Muscle layer of duodenum (tissue), 2 donors: Measurements from ENCODE around the gene ANKRD39.

Experiments used
- H3K27ac ChIP-seq: one replicate; pipeline ENCODE4 v1.7.0; 2013; ENCODE audit warnings: mild to moderate bottlenecking, low read length
- H3K27me3 ChIP-seq: one replicate; pipeline ENCODE4 v1.7.0; 2013; ENCODE audit warnings: low read depth, mild to moderate bottlenecking, control low read depth, low read length
- H3K36me3 ChIP-seq, 2 donors: one replicate each; pipeline ENCODE4 v1.7.0; 2013; ENCODE audit warnings: low read length in 2 of 2, control low read depth in 1 of 2, mild to moderate bottlenecking in 1 of 2; ENCODE audit not compliant: insufficient read depth in 2 of 2, control insufficient read depth in 1 of 2
- H3K4me1 ChIP-seq, 2 donors: one replicate each; pipeline ENCODE4 v1.7.0; 2013; ENCODE audit warnings: low read length in 2 of 2, mild to moderate bottlenecking in 2 of 2, control low read depth in 1 of 2, moderate library complexity in 1 of 2; ENCODE audit not compliant: insufficient read depth in 2 of 2, control insufficient read depth in 1 of 2
- H3K4me3 ChIP-seq, 2 donors: one replicate each; pipeline ENCODE4 v1.7.0; 2013; ENCODE audit warnings: low read length in 2 of 2, low read depth in 1 of 2, mild to moderate bottlenecking in 1 of 2
- H3K9me3 ChIP-seq, 2 donors: one replicate each; pipeline ENCODE4 v1.7.0; 2013; ENCODE audit warnings: low read length in 2 of 2, control low read depth in 1 of 2, mild to moderate bottlenecking in 1 of 2; ENCODE audit not compliant: control insufficient read depth in 1 of 2
- donor health status: healthy.

ANKRD39 gene

GRCh38 chr2:96877631-96878092 lies 19.8 kb upstream of the ANKRD39 start:
- Histone ChIP-seq H3K9me3 (no peaks in the 10 kb centered on the region), H3K4me3 (no peak overlapping the region), H3K27ac (no peak overlapping the region), H3K4me1 (peaks cover 6 to 14% of the 10 kb centered on the region in 2 donors), H3K36me3 (no peaks in the 10 kb centered on the region), H3K27me3 (no peaks in the 10 kb centered on the region)

DNA sequence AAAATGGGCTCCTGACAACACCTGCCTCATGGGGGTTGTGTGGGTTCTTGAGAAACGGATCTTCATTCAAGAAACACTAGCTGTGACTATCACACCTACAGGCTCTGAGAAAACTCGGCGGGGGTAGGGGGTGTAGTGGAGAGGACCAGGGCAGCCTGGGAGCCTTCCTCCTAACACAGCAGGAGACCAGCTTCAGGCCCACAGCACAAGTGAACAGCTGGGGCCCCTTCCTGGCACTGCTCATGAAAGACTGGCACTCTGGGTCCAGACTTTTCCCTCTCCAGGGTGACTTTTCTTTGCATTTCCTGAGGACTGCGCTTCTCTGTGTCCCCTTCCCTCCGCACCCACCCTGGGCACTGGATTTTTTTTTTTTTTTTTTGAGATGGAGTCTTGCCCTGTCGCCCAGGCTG lies 19.2 kb upstream of the ANKRD39 start:
- Histone ChIP-seq H3K4me3 (no peak overlapping the region), H3K27me3 (no peaks in the 10 kb centered on the region), H3K27ac (no peak overlapping the region), H3K36me3 (no peaks in the 10 kb centered on the region), H3K9me3 (no peaks in the 10 kb centered on the region), H3K4me1 (peaks cover 6 to 14% of the 10 kb centered on the region in 2 donors)

- H3K27me3 ChIP-seq: no peaks in the 10 kb centered on the region
- H3K4me3 ChIP-seq: no peak overlapping the region
- no peaks in the 10 kb centered on the region for H3K9me3 ChIP-seq
- H3K36me3 ChIP-seq: no peaks in the 10 kb centered on the region
- peaks cover 6 to 14% of the 10 kb centered on the region in 2 donors for H3K4me1 ChIP-seq
- H3K27ac ChIP-seq: no peak overlapping the region
Observed at GRCh38 chr2:96876269-96877041, 18.6 kb upstream of the ANKRD39 start.

DNA sequence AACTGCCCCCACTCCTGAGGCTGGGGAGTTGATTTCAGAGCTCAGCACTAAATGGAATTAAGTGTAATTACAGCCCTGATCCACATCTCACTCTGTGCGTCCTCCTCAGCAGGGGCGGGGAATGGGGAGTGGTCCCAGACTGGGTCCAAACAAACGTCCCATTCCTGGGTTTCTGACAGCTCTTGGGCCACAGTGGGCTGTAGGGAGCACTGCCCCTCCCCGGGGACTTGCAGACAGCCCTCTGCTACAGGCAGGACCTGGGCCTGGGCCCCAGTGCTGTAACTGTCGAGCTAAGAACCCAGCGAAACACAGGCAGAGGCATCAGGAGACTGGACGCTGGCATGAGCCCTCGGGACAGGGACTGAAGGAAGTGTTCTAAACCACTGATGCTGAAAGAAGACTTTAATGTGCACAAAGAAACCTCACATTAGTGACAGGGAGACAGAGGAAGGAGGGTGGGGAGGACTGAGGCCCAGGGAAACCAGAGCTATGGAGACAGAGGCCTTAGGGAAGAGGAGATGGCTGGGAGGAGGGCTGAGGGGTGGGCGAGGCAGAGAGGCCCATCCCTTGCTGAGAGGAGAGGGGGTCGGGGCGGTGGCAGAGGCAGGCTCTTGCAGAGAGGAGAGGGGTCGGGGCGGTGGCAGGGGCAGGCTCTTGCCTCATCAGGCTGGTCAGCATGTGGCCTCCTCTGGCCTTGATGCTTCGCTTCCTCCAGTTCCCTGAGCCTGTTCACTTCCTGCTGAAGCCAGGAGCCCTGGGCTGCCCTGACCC lies 17.9 kb upstream of the ANKRD39 start:
- H3K36me3 ChIP-seq: no peaks in the 10 kb centered on the region
- H3K27me3 ChIP-seq: no peaks in the 10 kb centered on the region
- H3K4me3 ChIP-seq: no peak overlapping the region
- H3K4me1 ChIP-seq: peaks cover 11 to 22% of the 10 kb centered on the region in 2 donors
- H3K27ac ChIP-seq: no peak overlapping the region
- H3K9me3 ChIP-seq: no peaks in the 10 kb centered on the region

DNA sequence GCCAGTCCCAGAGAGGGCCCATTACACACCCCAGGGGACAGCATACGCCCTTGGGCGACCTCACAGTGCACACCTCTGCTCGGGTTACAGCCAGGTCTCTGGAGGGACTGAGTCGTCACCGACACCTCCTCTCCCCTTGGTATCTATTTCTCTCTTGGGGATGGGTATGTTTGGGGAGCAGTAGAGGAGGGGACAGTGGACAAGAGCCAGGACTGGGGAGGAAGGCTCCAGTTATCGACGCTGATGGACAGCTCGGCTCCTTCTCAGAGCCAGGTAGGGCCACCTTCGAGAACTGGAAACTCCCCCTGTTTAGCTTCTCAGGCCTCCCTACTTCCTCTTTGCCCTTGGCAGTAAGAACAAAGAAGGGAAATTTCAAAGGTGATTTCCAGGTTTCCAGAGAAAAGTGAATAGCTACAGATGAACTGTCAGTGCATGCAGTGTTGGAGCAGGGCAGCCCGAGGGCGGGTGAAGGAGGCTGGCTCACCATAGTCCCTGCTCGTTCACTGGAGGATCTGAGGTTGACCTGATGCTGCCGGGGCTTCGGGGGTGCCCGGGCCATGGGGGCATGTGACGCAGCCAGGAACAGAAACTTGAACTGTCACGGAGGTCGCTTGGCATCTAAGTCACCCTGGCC lies 16.5 kb upstream of the ANKRD39 start:
- H3K4me1 ChIP-seq: peaks cover 11 to 25% of the 10 kb centered on the region in 2 donors
- H3K27me3 ChIP-seq: no peaks in the 10 kb centered on the region
- H3K9me3 ChIP-seq: no peaks in the 10 kb centered on the region
- no peak overlapping the region for H3K27ac ChIP-seq
- H3K36me3 ChIP-seq: no peaks in the 10 kb centered on the region
- no peak overlapping the region for H3K4me3 ChIP-seq

DNA sequence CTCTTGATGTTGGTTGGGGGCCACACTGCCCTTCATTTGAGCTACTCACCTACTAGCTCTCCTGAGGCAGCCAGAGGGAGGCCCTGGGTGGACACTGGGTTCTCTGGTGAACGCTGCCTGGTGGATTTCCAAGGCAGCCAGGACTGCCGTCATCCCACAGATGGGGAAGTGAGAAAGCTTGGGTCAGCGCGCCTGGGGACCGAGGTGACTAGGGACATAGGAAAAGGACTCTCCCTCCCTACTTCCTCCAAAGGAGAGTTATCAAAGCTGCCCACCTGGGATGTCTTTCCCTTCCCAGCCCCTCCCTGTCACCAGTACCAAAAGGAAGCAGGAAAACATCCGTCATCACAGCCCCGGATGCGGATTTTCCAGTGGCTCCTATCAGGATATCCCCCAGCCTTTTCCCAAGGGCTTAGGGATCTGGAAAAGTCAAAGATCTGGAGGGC lies 15.9 kb upstream of the ANKRD39 start:
- no peak overlapping the region for H3K27ac ChIP-seq

DNA sequence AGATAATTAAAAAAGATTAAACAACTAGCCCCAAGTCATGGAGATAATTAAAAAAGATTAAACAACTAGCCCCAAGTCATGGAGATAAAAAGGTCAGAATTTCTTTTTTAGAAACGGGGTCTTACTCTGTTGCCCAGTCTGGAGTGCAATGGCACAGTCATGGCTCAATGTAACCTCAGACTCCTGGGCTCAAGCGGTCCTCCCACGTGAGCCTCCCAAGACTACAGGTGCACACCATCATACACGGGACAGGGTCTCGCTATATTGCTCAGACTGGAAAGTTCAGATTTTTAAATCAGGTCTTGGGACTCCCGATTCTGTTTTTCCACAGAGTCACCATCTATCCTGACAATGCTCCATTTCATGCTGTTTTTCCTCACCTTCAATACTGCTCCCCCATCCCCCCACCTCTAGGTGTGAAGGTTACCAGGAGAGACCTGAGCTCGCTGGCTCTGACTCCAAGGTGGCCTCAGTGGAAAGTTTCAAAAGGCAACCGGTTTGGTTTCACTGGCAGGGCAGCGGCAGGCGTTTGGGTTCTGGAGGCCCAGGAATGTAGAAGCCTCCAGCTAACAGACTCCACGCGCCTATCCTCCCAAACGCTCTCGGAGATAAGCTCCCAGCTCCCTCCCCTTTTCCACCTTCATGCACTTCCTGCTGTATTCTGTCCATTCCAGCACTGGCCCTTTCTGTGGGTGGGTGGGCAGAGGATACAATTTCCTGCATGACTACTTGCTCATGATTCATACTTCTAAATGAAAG lies 15.0 kb upstream of the ANKRD39 start:
- Histone ChIP-seq H3K9me3 (no peaks in the 10 kb centered on the region), H3K4me3 (no peak overlapping the region), H3K4me1 (peaks cover 11 to 33% of the 10 kb centered on the region in 2 donors), H3K27ac (no peak overlapping the region), H3K36me3 (no peaks in the 10 kb centered on the region), H3K27me3 (no peaks in the 10 kb centered on the region)

More for the DNA sequence above, 15.9 kb upstream of the ANKRD39 start:
- H3K4me3 ChIP-seq: no peak overlapping the region
- H3K27me3 ChIP-seq: no peaks in the 10 kb centered on the region
- no peaks in the 10 kb centered on the region for H3K9me3 ChIP-seq
- peaks cover 11 to 25% of the 10 kb centered on the region in 2 donors for H3K4me1 ChIP-seq
- no peaks in the 10 kb centered on the region for H3K36me3 ChIP-seq

- peaks cover 24 to 54% of the 10 kb centered on the region in 2 donors for H3K4me1 ChIP-seq
- peak overlapping the region; percentile 50 to 85 for H3K4me3 ChIP-seq
- no peaks in the 10 kb centered on the region for H3K9me3 ChIP-seq
- peak overlapping the region; percentile 29 for H3K27ac ChIP-seq
- peaks cover 2 to 10% of the 10 kb centered on the region in 2 donors for H3K36me3 ChIP-seq
- H3K27me3 ChIP-seq: no peaks in the 10 kb centered on the region
Observed at GRCh38 chr2:96870626-96871255, 12.9 kb upstream of the ANKRD39 start.

GRCh38 chr2:96869822-96870625 lies 12.2 kb upstream of the ANKRD39 start, which contains the start of gene SEMA4C:
Gene SEMA4C, minus strand, starts transcription at chr2:96870080. Its CDS starts 2,194 bp downstream, at chr2:96867886.
- Histone ChIP-seq H3K27me3 (no peaks in the 10 kb centered on the region), H3K4me3 (peak within 1 kb of the TSS; percentile 69 to 85), H3K27ac (peak within 1 kb of the TSS; percentile 60), H3K4me1 (peaks cover 24 to 59% of the 10 kb centered on the region in 2 donors), H3K9me3 (no peaks in the 10 kb centered on the region), H3K36me3 (peaks cover 8 to 17% of the 10 kb centered on the region in 2 donors)
